HepG2 (cell line): Measurements from ENCODE around the gene TMEM269. TPM values are rescaled to one million over a fixed set of nuclear protein-coding genes. Genes with fewer than 3 reads are reported as not detected.

Source experiments
- BRCA1 ChIP-seq: sonication (generic); formaldehyde crosslinking; IDR thresholded peaks from 2 replicates; pipeline ENCODE4 v1.4.0; 2020; ENCODE audit warnings: missing genetic modification reagents
- HNRNPL ChIP-seq: fragments of 200-400 bp; formaldehyde crosslinking; IDR thresholded peaks from 2 replicates; pipeline ENCODE4 v1.6.1; 2017; ENCODE audit warnings: mild to moderate bottlenecking, low read depth, low read length
- MEIS2 ChIP-seq: sonication (generic); formaldehyde crosslinking; IDR thresholded peaks from 2 replicates; pipeline ENCODE4 v1.9.0; 2021; ENCODE audit warnings: mild to moderate bottlenecking, missing genetic modification reagents
- POGK ChIP-seq: sonication (generic); formaldehyde crosslinking; conservative IDR thresholded peaks from 2 replicates; pipeline ENCODE4 v1.8.0; 2022; ENCODE audit warnings: mild to moderate bottlenecking, moderate library complexity, missing genetic modification reagents
- RBM39 ChIP-seq: fragments of 200-400 bp; formaldehyde crosslinking; IDR thresholded peaks from one replicate; pipeline ENCODE4 v1.6.1; 2018; ENCODE audit warnings: antibody characterized with exemption, mild to moderate bottlenecking, low read depth, low read length; ENCODE audit not compliant: poor library complexity, severe bottlenecking
- SIX1 ChIP-seq: sonication (generic); formaldehyde crosslinking; IDR thresholded peaks from 2 replicates; pipeline ENCODE4 v1.4.0; 2020; ENCODE audit warnings: missing genetic modification reagents, borderline replicate concordance
- SOX6 ChIP-seq, 2 experiments: fragments of 450-650 bp in 1 of 2; sonication (generic) in 1 of 2; formaldehyde crosslinking in 1 of 2; IDR thresholded peaks; 2 replicates each; pipeline versions ENCODE4 v1.4.0 to v1.6.1; 2017 to 2020; ENCODE audit warnings: antibody characterized with exemption in 1 of 2, mild to moderate bottlenecking in 1 of 2, missing genetic modification reagents in 1 of 2
- SP5 ChIP-seq: IDR thresholded peaks from 2 replicates; pipeline ENCODE4 v1.6.1; 2016; ENCODE audit warnings: low read depth, borderline replicate concordance
- ZBTB34 ChIP-seq: sonication (generic); formaldehyde crosslinking; IDR thresholded peaks from 2 replicates; pipeline ENCODE4 v1.8.0; 2022; ENCODE audit warnings: mild to moderate bottlenecking, missing genetic modification reagents
- ZBTB39 ChIP-seq: sonication (generic); formaldehyde crosslinking; IDR thresholded peaks from 2 replicates; pipeline ENCODE4 v1.5.0; 2020; ENCODE audit warnings: missing genetic modification reagents
- ZFP90 ChIP-seq: sonication (generic); formaldehyde crosslinking; IDR thresholded peaks from 2 replicates; pipeline ENCODE4 v1.8.0; 2022; ENCODE audit warnings: missing genetic modification reagents, mild to moderate bottlenecking, inconsistent platforms, borderline replicate concordance
- ZNF136 ChIP-seq: sonication (generic); formaldehyde crosslinking; IDR thresholded peaks from 2 replicates; pipeline ENCODE4 v1.8.1; 2022; ENCODE audit warnings: low read depth, mild to moderate bottlenecking, moderate library complexity, missing genetic modification reagents
- ZNF232 ChIP-seq: sonication (generic); formaldehyde crosslinking; IDR thresholded peaks from 2 replicates; pipeline ENCODE4 v1.4.0; 2020; ENCODE audit warnings: missing genetic modification reagents, borderline replicate concordance
- ZNF704 ChIP-seq: sonication (generic); formaldehyde crosslinking; IDR thresholded peaks from 2 replicates; pipeline ENCODE4 v1.8.1; 2023; ENCODE audit warnings: mild to moderate bottlenecking, inconsistent platforms, moderate library complexity, missing genetic modification reagents, borderline replicate concordance
- ZNF747 ChIP-seq: sonication (generic); formaldehyde crosslinking; IDR thresholded peaks from 2 replicates; pipeline ENCODE4 v1.8.1; 2023; ENCODE audit warnings: missing genetic modification reagents, mild to moderate bottlenecking, borderline replicate concordance
- polyA plus RNA-seq, 8 experiments: library from polyadenylated mRNA; depleted of rRNA in 3 of 8; stranded (reverse) in 7 of 8; unstranded in 1 of 8; fragments of >200 nt; fragmentation: Illumina TruSeq in 4 of 8; extraction: Trizol in 4 of 8; gene quantifications; 2 replicates each; pipeline versions ENCODE4 v1.2.1 to v1.2.3, GENCODE V29; 2011 to 2016; ENCODE audit warnings: low read depth in 4 of 8, missing spikeins in 1 of 8, mixed read lengths in 1 of 8; ENCODE audit not compliant: insufficient read depth in 1 of 8
- total RNA-seq, 5 experiments: library from RNA; depleted of rRNA; stranded (reverse); fragments of >200 nt; fragmentation: Illumina TruSeq; extraction: Trizol; gene quantifications; 2 replicates each; pipeline ENCODE4 v1.2.3, GENCODE V29; 2016; ENCODE audit warnings: low read depth in 1 of 5

TMEM269 gene
- total and polyA plus RNA-seq, 2 of the 13 experiments (the other 11 are each of a cell fraction or from before 2014, with no cell fraction given) = 0.15 to 0.21 TPM

- TF ChIP-seq ZNF704 (peak; percentile 24; the same call in 1 of the 2 replicates), POGK (CRISPR knock-in tag) (peak; percentile 79), HNRNPL (0 out of 2 replicates have a peak, but pooled peaks have one; percentile 55), ZNF136 (CRISPR knock-in tag) (0 out of 2 replicates have a peak, but pooled peaks have one; percentile 20), ZBTB39 (CRISPR knock-in tag) (no peak), SOX6 (IDR thresholded peaks at IDR 0.05) (no peak), SOX6 (CRISPR knock-in tag; IDR thresholded peaks at IDR 0.05) (peak; percentile 62), ZFP90 (CRISPR knock-in tag) (peak; percentile 72), ZNF747 (CRISPR knock-in tag) (peak; percentile 52; the same call in 1 of the 2 replicates), SIX1 (CRISPR knock-in tag) (no peak), ZBTB34 (CRISPR knock-in tag) (0 out of 2 replicates have a peak, but pooled peaks have one; percentile 34), SP5 (CRISPR knock-in tag) (peak; percentile 91), MEIS2 (CRISPR knock-in tag) (peak; percentile 20; the same call in 1 of the 2 replicates), RBM39 (peak; percentile 55), ZNF232 (CRISPR knock-in tag) (0 out of 2 replicates have a peak, but pooled peaks have one; percentile 34), BRCA1 (CRISPR knock-in tag) (no peak)
Observed at GRCh38 chr1:42739753-42740700, 44.8 kb upstream of the TMEM269 start, which contains the start of gene CLDN19 (continued).
